Measurements from ENCODE around the gene LMTK2.

Gene LMTK2

GRCh38 chr7:98202367-98203195 lies 95.9 kb downstream of the LMTK2 start:
- peak in 2 of 3 donors; percentile 15 to 28 for DNase-seq (ENCODE audit: low read depth in 3 of 3, low spot score in 1 of 3)

- DNase-seq (ENCODE audit: low read depth in 3 of 3, low spot score in 1 of 3): no peak
Measured at GRCh38 chr7:98203261-98203963, 96.8 kb downstream of the LMTK2 start.

DNA sequence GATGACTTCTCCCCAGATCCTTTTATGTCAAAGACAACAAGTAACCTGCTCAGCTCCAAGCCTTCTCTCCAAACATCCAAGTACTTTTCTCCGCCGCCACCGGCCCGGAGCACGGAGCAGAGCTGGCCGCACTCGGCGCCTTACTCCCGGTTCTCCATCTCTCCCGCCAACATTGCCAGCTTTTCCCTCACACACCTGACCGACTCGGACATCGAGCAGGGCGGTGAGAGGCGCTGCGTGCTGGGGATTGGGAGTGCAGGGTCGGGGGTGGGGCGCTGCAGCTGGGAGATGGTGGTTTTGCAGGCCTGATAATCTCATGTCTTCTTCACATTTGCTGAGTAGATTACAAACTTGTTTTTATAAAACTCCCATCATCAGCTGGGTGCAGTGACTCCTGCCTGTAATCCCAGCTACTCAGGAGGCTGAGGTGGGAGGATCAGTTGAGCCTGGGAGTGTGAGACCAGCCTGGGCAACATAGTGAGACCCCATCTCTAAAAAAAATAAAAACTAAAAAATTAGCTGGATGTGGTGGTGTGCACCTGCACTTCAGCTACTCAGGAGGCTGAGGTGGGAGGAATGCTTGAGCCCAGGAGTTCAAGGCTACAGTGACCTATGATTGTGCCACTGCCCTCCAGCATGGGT lies 97.4 kb downstream of the LMTK2 start:
- no peak for DNase-seq (ENCODE audit: low read depth in 3 of 3, low spot score in 1 of 3)

GRCh38 chr7:98204670-98205069 lies 98.0 kb downstream of the LMTK2 start:
- DNase-seq (ENCODE audit: low read depth in 3 of 3, low spot score in 1 of 3): no peak

DNA sequence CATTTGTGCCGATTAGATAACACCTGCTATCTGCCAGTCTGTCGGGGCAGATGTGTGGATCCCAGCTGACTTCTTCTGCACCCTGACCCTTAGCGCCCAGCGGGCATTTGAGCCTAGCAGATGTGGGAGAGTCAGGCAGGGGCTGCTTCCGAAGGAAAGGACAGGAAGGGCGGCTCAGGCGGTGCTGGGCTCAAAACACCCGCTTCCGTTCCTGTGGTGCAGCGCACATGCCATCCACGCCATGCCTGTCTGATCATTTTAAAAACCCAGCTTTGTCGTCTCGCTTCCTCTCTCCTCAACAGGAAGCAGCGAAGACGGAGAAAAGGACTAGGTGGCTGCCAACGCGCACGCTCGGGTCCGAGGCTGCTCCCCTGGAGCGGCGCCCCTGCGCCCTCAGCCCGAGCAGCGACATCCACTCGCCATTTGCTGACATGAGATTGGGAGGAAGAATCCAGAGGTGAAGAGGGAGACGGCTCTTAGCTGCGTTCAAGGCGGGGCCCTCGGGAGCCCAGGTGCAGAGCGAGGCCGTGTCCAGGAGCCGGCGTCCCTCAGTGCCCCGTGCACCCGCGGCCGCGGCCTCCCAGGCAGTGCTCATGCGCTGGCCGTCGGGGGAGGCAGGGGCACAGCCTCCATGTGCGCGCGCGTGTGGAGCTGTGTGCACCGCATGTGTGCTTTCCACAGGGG lies 98.6 kb downstream of the LMTK2 start:
- DNase-seq (ENCODE audit: low read depth in 3 of 3, low spot score in 1 of 3): no peak

DNA sequence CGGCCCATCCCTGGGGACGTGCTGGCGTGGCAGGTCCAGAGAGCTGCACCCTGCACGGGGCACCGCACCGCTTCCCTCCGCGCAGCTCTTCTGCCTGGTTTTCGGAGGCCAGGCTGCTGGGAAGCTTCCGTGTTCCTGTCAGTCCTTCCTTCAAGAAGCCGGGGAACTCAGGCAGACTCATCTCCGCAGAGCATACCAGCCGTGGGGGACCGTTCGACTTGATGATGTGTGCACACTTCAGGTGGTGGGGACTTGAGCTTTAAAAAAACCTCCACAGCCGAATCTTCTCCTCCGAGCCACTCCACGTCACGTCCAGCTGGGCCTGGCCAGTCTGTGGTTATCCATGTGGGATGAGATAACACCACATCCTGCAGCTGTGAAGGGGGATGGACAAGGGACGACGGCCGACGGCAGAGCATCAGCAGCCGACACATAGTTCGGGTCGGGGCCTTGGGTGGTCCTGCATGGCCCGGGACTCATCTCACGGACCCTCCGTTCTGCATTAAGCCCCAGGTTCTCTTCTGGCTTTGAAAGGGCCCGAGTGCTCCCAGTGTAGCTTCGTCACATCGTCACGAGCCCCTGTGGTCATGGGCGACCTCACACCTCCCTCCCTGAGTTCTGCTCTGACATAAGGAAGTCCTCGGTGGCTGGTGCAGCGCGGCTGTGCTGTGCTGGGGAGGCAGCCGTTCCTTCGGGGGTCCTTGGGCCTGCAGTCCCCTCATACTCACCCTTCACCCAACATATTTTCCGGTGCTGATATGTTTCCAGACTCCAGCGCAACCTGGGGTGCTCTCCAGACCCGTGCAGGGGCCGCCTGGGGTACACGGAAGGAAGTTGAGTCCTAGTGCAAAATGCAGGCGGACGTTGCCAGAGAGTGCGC lies 100.0 kb downstream of the LMTK2 start:
- DNase-seq (ENCODE audit: low read depth in 3 of 3, low spot score in 1 of 3): no peak

- no peak for DNase-seq (ENCODE audit: low read depth in 3 of 3, low spot score in 1 of 3)
Measured at GRCh38 chr7:98209166-98209920, 102.7 kb downstream of the LMTK2 start.

DNA sequence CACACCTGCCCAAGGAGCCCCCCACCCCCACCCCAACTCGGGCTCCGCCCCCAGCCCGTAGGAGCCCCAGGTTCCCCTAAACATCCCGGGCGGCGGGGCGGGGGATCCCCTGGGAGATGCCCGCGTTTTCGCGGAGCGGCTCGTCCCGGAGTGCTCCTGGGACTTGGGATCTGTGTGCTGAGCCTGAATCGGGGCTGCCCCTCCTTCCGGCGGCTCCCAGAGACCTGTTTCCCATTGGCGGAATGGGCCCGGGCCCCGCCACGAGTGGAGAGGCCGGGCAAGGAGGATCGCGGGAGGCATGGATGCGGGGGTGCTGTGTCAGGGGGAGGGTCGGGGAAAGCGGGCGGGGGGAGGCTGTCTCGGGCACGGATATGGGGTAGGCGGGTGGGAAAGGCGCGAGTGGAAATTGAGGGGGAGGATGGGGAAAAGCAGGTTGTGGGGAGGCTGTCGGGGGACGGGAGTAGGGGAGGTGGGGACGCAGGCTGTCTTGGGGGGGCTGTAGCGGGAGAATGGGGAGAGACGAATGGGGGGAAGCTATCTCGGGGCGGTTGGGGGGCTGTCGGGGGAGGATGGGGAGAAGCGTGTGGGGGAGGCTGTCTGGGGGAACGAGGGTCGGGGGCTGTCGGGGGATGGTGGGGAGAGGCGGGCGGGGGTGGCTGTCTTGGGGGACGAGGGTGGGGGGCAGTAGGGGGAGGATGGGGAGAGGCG lies 104.0 kb downstream of the LMTK2 start:
- no peak for DNase-seq (ENCODE audit: low read depth in 3 of 3, low spot score in 1 of 3)

GRCh38 chr7:98211221-98211675 lies 104.6 kb downstream of the LMTK2 start, which contains the start of gene BHLHA15:
Gene BHLHA15, plus strand, starts transcription at chr7:98211439. Its CDS starts 871 bp downstream, at chr7:98212310.
- peak in 1 of 3 donors; percentile 22 for DNase-seq (ENCODE audit: low read depth in 3 of 3, low spot score in 1 of 3)

- no peak for DNase-seq (ENCODE audit: low read depth in 3 of 3, low spot score in 1 of 3)
Measured at GRCh38 chr7:98211676-98212531, 105.2 kb downstream of the LMTK2 start.

DNA sequence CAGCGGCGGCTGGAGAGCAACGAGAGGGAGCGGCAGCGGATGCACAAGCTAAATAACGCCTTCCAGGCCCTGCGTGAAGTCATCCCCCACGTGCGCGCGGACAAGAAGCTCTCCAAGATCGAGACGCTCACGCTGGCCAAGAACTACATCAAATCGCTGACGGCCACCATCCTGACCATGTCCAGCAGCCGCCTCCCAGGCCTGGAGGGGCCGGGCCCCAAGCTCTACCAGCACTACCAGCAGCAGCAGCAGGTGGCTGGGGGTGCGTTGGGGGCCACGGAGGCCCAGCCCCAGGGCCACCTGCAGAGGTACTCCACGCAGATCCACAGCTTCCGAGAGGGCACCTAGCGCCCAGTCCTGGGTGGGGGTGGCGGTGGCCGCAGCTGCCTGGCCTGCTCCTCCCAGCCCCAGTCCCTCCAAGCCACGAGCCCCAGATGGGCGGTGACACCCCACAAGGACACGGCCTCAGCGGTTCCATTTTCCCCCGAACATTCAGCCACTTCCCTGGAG lies 105.9 kb downstream of the LMTK2 start:
- no peak for DNase-seq (ENCODE audit: low read depth in 3 of 3, low spot score in 1 of 3)

GRCh38 chr7:98213296-98213887 lies 106.7 kb downstream of the LMTK2 start:
- no peak for DNase-seq (ENCODE audit: low read depth in 3 of 3, low spot score in 1 of 3)

GRCh38 chr7:98213888-98214810 lies 107.5 kb downstream of the LMTK2 start:
- no peak for DNase-seq (ENCODE audit: low read depth in 3 of 3, low spot score in 1 of 3)

DNA sequence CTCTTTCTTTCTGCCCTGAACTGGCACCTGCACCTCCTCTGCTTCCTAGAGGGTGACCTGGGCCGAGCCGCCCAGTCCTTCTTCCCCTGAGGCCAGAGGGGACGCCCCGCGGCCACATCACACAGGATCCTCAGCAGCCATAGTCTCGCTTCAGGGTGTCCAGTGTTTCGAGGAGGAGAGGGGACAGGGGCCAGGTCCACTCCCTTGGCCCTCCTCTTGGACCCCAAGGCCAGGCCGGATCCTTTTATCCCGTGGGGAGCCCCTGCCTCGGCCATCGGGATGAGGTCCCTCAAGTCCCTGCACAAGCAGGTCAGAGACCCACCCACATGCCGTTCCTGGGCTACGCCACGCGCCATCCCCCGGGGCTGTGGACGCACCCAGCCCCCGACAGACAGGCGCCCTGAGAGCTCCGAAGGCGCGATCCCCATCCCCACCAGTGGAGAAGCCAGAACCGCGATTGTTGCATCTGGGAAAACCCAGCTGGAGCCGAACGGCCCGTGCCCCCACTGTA lies 108.2 kb downstream of the LMTK2 start:
- no peak for DNase-seq (ENCODE audit: low read depth in 3 of 3, low spot score in 1 of 3)

GRCh38 chr7:98215561-98216495 lies 109.2 kb downstream of the LMTK2 start:
- DNase-seq (ENCODE audit: low read depth in 3 of 3, low spot score in 1 of 3): no peak

Measured in stimulated activated CD4-positive, alpha-beta T cell treated with anti-CD3 and anti-CD28 coated beads, TNF-alpha, amount 100 ng/mL, for 1 hour (primary cell).